HG03060 (cell line): ENCODE data around the gene TTC23.
"Not testable (repeated sequence)": the region's sequence is repeated elsewhere in the genome, so short reads cannot be mapped to it uniquely, and the experiment has no call there.

ENCODE experiments used
- ATAC-seq: cut with Tn5 transposase; IDR thresholded peaks from one replicate; pipeline ENCODE4 v1.9.1; 2021; ENCODE audit warnings: low read depth, moderate number of reproducible peaks; ENCODE audit not compliant: unreplicated experiment

The TTC23 gene

GRCh38 chr15:99209326-99209725, 40.1 kb downstream of the TTC23 start:
- ATAC-seq, result no peak

GRCh38 chr15:99207672-99208071, 41.7 kb downstream of the TTC23 start:
- ATAC-seq, result no peak

GRCh38 chr15:99202176-99202552, 47.2 kb downstream of the TTC23 start:
- ATAC-seq, result no peak

- ATAC-seq, result no peak
Measured at GRCh38 chr15:99201408-99202175, 47.8 kb downstream of the TTC23 start.

- ATAC-seq, result no peak
Measured at GRCh38 chr15:99197856-99198255, 51.5 kb downstream of the TTC23 start.

- not testable (repeated sequence) for ATAC-seq
Measured at GRCh38 chr15:99192181-99192580, 57.2 kb downstream of the TTC23 start.

- no peak for ATAC-seq
Measured at GRCh38 chr15:99187936-99188335, 61.4 kb downstream of the TTC23 start.

- no peak for ATAC-seq
Measured at GRCh38 chr15:99185414-99186130, 63.8 kb downstream of the TTC23 start.

- ATAC-seq, result no peak
Measured at GRCh38 chr15:99182791-99183190, 66.6 kb downstream of the TTC23 start.

GRCh38 chr15:99181545-99181971, 67.8 kb downstream of the TTC23 start:
- ATAC-seq, result no peak

- no peak for ATAC-seq
Measured at GRCh38 chr15:99180964-99181306, 68.4 kb downstream of the TTC23 start.

GRCh38 chr15:99180086-99180963, 69.1 kb downstream of the TTC23 start:
- no peak for ATAC-seq

- no peak for ATAC-seq
Measured at GRCh38 chr15:99177679-99178078, 71.7 kb downstream of the TTC23 start.

GRCh38 chr15:99176757-99177156, 72.6 kb downstream of the TTC23 start:
- no peak for ATAC-seq

- no peak for ATAC-seq
Measured at GRCh38 chr15:99174567-99175395, 74.6 kb downstream of the TTC23 start.

- ATAC-seq, result no peak
Measured at GRCh38 chr15:99172989-99173388, 76.4 kb downstream of the TTC23 start.

GRCh38 chr15:99172171-99172570, 77.2 kb downstream of the TTC23 start:
- ATAC-seq, result no peak

- ATAC-seq, result no peak
Measured at GRCh38 chr15:99170476-99171065, 78.8 kb downstream of the TTC23 start.

- ATAC-seq, result no peak
Measured at GRCh38 chr15:99169769-99170311, 79.5 kb downstream of the TTC23 start.
